Choroid plexus epithelial cell (primary cell): Measurements from ENCODE around the gene ACAD8.

Source experiments
- DNase-seq: peaks from one replicate; pipeline ENCODE4 v3.0.0-alpha.2; 2010; ENCODE audit warnings: low read depth
- H3K4me3 ChIP-seq: 2 replicates; pipeline ENCODE4 v1.5.1; 2011; ENCODE audit warnings: low read depth, mild to moderate bottlenecking, control low read depth, low read length, moderate library complexity
- TF ChIP-seq, protein P1 (sequence below): conservative IDR thresholded peaks from 2 replicates; pipeline ENCODE4 v1.5.1; 2011; ENCODE audit warnings: low read depth, mild to moderate bottlenecking, control low read depth, inconsistent platforms, low read length, moderate library complexity

ACAD8 gene

DNA sequence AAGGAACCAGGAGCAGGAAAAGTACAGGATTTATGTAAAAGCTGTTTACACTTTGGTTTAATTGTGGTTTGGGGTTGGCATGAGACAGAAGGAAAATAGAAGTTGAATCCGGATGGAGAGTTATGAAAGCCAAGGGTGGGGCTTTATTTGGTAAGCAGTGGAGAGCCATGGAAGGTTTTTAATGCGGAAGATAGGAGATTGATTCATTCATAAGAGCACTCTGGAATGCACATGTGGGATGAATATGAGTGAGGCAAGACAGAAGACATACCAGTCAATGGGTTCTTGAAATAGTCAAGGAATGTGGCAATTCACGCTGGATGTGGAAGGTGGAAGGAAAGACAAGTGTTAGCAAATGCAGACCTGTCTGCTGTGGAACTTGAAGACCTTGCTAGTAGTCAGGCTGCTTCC is 13.5 kb downstream of the ACAD8 start:
- peak; percentile 78 for DNase-seq
- no peak overlapping the region for H3K4me3 ChIP-seq
- TF ChIP-seq, protein P1, sequence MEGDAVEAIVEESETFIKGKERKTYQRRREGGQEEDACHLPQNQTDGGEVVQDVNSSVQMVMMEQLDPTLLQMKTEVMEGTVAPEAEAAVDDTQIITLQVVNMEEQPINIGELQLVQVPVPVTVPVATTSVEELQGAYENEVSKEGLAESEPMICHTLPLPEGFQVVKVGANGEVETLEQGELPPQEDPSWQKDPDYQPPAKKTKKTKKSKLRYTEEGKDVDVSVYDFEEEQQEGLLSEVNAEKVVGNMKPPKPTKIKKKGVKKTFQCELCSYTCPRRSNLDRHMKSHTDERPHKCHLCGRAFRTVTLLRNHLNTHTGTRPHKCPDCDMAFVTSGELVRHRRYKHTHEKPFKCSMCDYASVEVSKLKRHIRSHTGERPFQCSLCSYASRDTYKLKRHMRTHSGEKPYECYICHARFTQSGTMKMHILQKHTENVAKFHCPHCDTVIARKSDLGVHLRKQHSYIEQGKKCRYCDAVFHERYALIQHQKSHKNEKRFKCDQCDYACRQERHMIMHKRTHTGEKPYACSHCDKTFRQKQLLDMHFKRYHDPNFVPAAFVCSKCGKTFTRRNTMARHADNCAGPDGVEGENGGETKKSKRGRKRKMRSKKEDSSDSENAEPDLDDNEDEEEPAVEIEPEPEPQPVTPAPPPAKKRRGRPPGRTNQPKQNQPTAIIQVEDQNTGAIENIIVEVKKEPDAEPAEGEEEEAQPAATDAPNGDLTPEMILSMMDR, result no peak

GRCh38 chr11:134267461-134267860 is 14.1 kb downstream of the ACAD8 start:
- H3K4me3 ChIP-seq, result no peak overlapping the region
- no peak for DNase-seq
- TF ChIP-seq, protein P1, result no peak

- DNase-seq, result no peak
- no peak overlapping the region for H3K4me3 ChIP-seq
- TF ChIP-seq, protein P1, result no peak
Measured at GRCh38 chr11:134267966-134268365, 14.6 kb downstream of the ACAD8 start.

DNA sequence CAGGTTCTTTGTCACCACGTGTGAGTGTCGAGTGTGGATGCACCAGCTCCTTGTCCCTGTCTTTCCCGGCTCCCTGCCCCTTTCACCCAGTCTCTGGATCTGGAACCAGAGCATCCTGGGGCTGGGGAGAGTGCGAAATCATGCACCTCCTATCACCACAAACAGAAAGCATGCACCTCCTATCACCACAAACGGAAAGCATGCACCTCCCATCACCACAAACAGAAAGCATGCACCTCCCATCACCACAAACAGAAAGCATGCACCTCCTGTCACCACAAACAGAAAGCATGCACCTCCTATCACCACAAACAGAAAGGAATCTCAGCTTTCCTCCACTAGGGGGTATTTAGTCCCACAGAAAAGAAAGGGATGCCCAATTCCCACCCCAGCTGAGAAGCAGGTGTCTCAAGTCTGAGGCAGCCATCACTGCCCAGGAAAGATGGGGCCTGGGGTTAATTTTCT is 16.9 kb downstream of the ACAD8 start:
- TF ChIP-seq, protein P1, result peak; percentile 33
- peak; percentile 24 for DNase-seq
- H3K4me3 ChIP-seq, result no peak overlapping the region

GRCh38 chr11:134271978-134272377 is 18.6 kb downstream of the ACAD8 start:
- TF ChIP-seq, protein P1, result no peak
- no peak for DNase-seq
- H3K4me3 ChIP-seq, result no peak overlapping the region

DNA sequence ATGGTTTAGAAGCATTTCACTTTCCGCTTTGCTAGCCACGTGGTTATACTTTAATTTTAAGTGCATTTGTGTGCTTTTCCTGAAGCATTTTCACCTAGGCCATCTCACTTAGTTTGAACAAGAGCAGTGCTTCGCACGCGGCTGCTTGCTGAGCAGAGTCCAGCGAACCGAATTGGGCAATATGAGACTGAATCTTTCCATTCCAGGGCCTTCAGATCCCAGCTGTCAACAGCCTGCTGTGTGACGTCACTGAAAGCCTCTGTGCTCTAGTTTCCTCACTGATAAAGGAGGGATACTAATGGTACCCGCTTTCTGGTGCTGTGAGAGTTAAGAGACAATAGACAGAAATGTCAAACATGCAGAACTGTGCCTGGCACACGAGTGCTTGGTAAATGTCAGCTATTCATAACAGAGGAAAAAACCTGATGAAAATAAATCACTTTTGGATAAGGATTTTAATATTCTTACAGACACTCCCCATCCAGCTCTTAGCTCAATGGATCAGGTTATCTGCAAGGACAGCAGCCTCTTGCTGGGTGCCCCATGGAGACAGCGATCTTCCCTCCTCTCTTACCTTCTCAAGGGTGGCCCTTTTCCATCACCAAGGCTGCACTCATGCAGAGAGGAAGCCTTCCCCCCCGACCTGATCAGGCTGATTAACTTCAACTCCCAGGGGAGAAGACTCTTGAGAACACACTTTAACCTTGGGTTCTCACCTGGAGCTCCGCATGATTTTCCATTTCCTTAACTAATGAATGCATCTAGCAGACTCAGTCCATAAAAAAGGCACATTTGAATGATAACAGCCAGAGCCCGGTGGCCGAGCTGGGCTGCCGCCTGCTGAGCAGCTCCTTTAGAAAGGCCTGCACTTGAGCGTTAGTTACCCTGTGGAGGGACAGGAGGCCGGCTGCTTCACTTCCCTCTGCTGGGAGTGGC is 19.3 kb downstream of the ACAD8 start:
- TF ChIP-seq, protein P1, result no peak
- DNase-seq, result peak; percentile 47
- H3K4me3 ChIP-seq, result no peak overlapping the region
